Measurements from ENCODE around the gene THSD8. TPM values are rescaled to one million over a fixed set of nuclear protein-coding genes. Genes with fewer than 3 reads are reported as not detected.

The THSD8 gene
- total and polyA plus RNA-seq, 2 of the 8 experiments (the other 6 are each of a cell fraction or from before 2014, with no cell fraction given), result 8.2 to 42.3 TPM

DNA sequence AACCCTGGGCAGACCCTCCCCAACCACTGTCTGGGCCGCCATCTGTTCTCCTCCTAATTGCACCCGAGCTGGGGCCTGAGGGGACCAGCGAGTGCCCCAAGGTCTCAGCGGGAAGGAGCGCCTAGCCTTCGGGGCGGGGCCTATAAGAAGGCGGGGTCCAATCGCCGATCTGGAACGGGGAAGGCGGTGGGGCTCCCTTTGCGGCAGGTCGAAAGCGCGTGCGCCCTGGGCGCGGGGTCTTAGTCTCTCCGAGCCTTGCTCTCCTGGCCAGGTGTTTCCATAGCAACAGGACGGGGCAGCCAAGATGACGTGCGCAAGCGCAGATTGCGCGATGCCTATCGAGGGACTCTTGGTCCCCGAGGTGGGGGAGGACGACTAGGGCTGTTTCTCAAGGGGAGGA is 39.2 kb downstream of the THSD8 start (continued):
- TF ChIP-seq, protein P1, sequence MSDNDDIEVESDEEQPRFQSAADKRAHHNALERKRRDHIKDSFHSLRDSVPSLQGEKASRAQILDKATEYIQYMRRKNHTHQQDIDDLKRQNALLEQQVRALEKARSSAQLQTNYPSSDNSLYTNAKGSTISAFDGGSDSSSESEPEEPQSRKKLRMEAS (IDR thresholded peaks at IDR 0.05), result peak; percentile 62
- 0 out of 2 replicates have a peak, but pooled peaks have one; percentile 15 for TF ChIP-seq TAF1 (IDR thresholded peaks at IDR 0.05; ENCODE audit: low read depth, low read length)

Data from H1 (cell line).